Sigmoid colon (tissue), 7 donors: Measurements from ENCODE around the gene ADGRF3. TPM values are rescaled to one million over a fixed set of nuclear protein-coding genes. Genes with fewer than 3 reads are reported as not detected.
"Not testable (repeated sequence)": the region's sequence is repeated elsewhere in the genome, so short reads cannot be mapped to it uniquely, and the experiment has no call there.

ENCODE experiments used
- DNase-seq: peaks from one replicate; pipeline ENCODE4 v3.0.0-alpha.2; 2019
- H3K27ac ChIP-seq, 4 donors: fragments of 200-600 bp; sonication (generic); one replicate each; pipeline ENCODE4 v1.5.1; 2016 to 2019; ENCODE audit warnings: mild to moderate bottlenecking in 1 of 4
- H3K27me3 ChIP-seq, 3 donors: fragments of 200-600 bp; sonication (generic); one replicate each; pipeline ENCODE4 v1.5.1; 2019; ENCODE audit warnings: mild to moderate bottlenecking in 1 of 3
- H3K36me3 ChIP-seq, 4 donors: fragments of 200-600 bp; sonication (generic); one replicate each; pipeline ENCODE4 v1.5.1; 2016 to 2019
- H3K4me1 ChIP-seq, 4 donors: fragments of 200-600 bp; sonication (generic); one replicate each; pipeline ENCODE4 v1.5.1; 2017 to 2019
- H3K4me3 ChIP-seq, 4 donors: fragments of 200-600 bp; sonication (generic); one replicate each; pipeline ENCODE4 v1.5.1; 2017 to 2019; ENCODE audit warnings: mild to moderate bottlenecking in 2 of 4, moderate library complexity in 1 of 4
- H3K9me3 ChIP-seq, 4 donors: fragments of 200-600 bp in 3 of 4; sonication (generic) in 3 of 4; one replicate each; pipeline versions ENCODE4 v1.5.1 to v1.6.1; 2013 to 2019
- CTCF ChIP-seq, 4 experiments: fragments of 450-650 bp in 3 of 4; fragments of 200-600 bp in 1 of 4; IDR thresholded peaks; one replicate each; pipeline ENCODE4 v1.5.1; 2016 to 2019; ENCODE audit warnings: antibody characterized with exemption in 4 of 4, mild to moderate bottlenecking in 3 of 4, moderate library complexity in 2 of 4
- EP300 ChIP-seq, 4 donors: sonication (generic); formaldehyde crosslinking; IDR thresholded peaks; one replicate each; pipeline ENCODE4 v1.6.1; 2017; ENCODE audit warnings: antibody characterized with exemption in 4 of 4
- POLR2A ChIP-seq, 2 donors: fragments of 450-650 bp; IDR thresholded peaks; one replicate each; pipeline ENCODE4 v1.6.1; 2016; ENCODE audit warnings: antibody characterized with exemption in 2 of 2, mild to moderate bottlenecking in 2 of 2, moderate library complexity in 2 of 2
- POLR2AphosphoS5 ChIP-seq, 4 donors: sonication (generic); formaldehyde crosslinking; IDR thresholded peaks; one replicate each; pipeline ENCODE4 v1.6.1; 2017; ENCODE audit warnings: antibody characterized with exemption in 4 of 4
- WGBS, 2 donors: extraction: QIAGEN DNeasy Blood & Tissue Kit; methylation state at CpG; one replicate each; pipeline ENCODE4 v1.1.7; 2013; 5-methylcytosine and 5-hydroxymethylcytosine counted together
- intact Hi-C: fragments of 100-400 bp; cut with DNase I; formaldehyde crosslinking; loops from one replicate; pipeline ENCODE4 v1.15.1; 2023
- polyA plus RNA-seq, 3 donors: library from polyadenylated mRNA; stranded (reverse); fragments of 200-250 nt; gene quantifications; one replicate each; pipeline ENCODE4 v1.2.3, GENCODE V29; 2013
- total RNA-seq, 4 donors: library from RNA; depleted of rRNA; stranded (reverse); fragments of >200 nt; gene quantifications; one replicate each; pipeline ENCODE4 v1.1.0, GENCODE V29; 2016
- donor health status: healthy with polysubstance abuse.
- donor health status: Bipolar disorder and iron deficiency.
- donor health status: healthy.

Gene ADGRF3
- total and polyA plus RNA-seq, 7 donors, result 0.26 to 0.60 (median 0.28) TPM; not detected in 4

GRCh38 chr2:26356771-26357170 lies 10.2 kb upstream of the ADGRF3 start:
- Histone ChIP-seq H3K36me3 (no peaks in the 10 kb centered on the region), H3K4me1 (peaks cover 0 to 11% (median 8%) of the 10 kb centered on the region in 4 donors), H3K27me3 (no peaks in the 10 kb centered on the region), H3K27ac (no peak overlapping the region), H3K4me3 (no peak overlapping the region), H3K9me3 (no peaks in the 10 kb centered on the region)
- DNase-seq, result no peak
- no peak for TF ChIP-seq POLR2AphosphoS5 (IDR thresholded peaks at IDR 0.05)
- TF ChIP-seq CTCF (IDR thresholded peaks at IDR 0.05), result no peak
- no peak for TF ChIP-seq EP300 (IDR thresholded peaks at IDR 0.05)
- no peak for TF ChIP-seq POLR2A (IDR thresholded peaks at IDR 0.05)
- WGBS, 2 donors, result 83 to 85% methylated on average over 2 of the region's 2 CpGs
- intact Hi-C loops, result no loop called here

- Histone ChIP-seq H3K9me3 (no peaks in the 10 kb centered on the region), H3K36me3 (no peaks in the 10 kb centered on the region), H3K4me3 (no peak overlapping the region), H3K4me1 (peaks cover 0 to 11% (median 8%) of the 10 kb centered on the region in 4 donors), H3K27me3 (no peaks in the 10 kb centered on the region), H3K27ac (no peak overlapping the region)
- intact Hi-C loops, result no loop called here
- no peak for DNase-seq
- no peak for TF ChIP-seq CTCF (IDR thresholded peaks at IDR 0.05)
- no peak for TF ChIP-seq POLR2A (IDR thresholded peaks at IDR 0.05)
- TF ChIP-seq POLR2AphosphoS5 (IDR thresholded peaks at IDR 0.05), result no peak
- no peak for TF ChIP-seq EP300 (IDR thresholded peaks at IDR 0.05)
- WGBS, 2 donors, result 93 to 95% methylated on average over 2 of the region's 2 CpGs
Measured at GRCh38 chr2:26356111-26356510, 9.5 kb upstream of the ADGRF3 start.

GRCh38 chr2:26355038-26355995 lies 8.7 kb upstream of the ADGRF3 start:
- no peaks in the 10 kb centered on the region for H3K36me3 ChIP-seq
- H3K27me3 ChIP-seq, result no peaks in the 10 kb centered on the region
- no peak overlapping the region for H3K27ac ChIP-seq
- no peak overlapping the region for H3K4me3 ChIP-seq
- no peak for TF ChIP-seq CTCF (IDR thresholded peaks at IDR 0.05)
- no peaks in the 10 kb centered on the region for H3K9me3 ChIP-seq
- WGBS, 2 donors, result 81 to 85% methylated on average over 9 of the region's 9 CpGs
- intact Hi-C loops, result no loop called here
- peaks cover 0 to 11% (median 8%) of the 10 kb centered on the region in 4 donors for H3K4me1 ChIP-seq
- no peak for DNase-seq

GRCh38 chr2:26354469-26354868 lies 7.9 kb upstream of the ADGRF3 start:
- peaks cover 0 to 11% (median 8%) of the 10 kb centered on the region in 4 donors for H3K4me1 ChIP-seq
- H3K36me3 ChIP-seq, DNase-seq, H3K27me3 ChIP-seq, H3K9me3 ChIP-seq, H3K4me3 ChIP-seq, intact Hi-C loops, H3K27ac ChIP-seq: not testable (repeated sequence)
- WGBS, 2 donors, result 98% methylated on average over 16 of the region's 16 CpGs

GRCh38 chr2:26352892-26353291 lies 6.3 kb upstream of the ADGRF3 start:
- Histone ChIP-seq H3K4me3 (no peak overlapping the region), H3K9me3 (no peaks in the 10 kb centered on the region), H3K27ac (no peak overlapping the region), H3K27me3 (no peaks in the 10 kb centered on the region), H3K4me1 (peaks cover 0 to 17% (median 11%) of the 10 kb centered on the region in 4 donors), H3K36me3 (no peaks in the 10 kb centered on the region)
- 86 to 87% methylated on average over 1 of the region's 1 CpG for WGBS, 2 donors
- intact Hi-C loops, result no loop called here
- TF ChIP-seq POLR2AphosphoS5 (IDR thresholded peaks at IDR 0.05) (no peak), EP300 (IDR thresholded peaks at IDR 0.05) (no peak), POLR2A (IDR thresholded peaks at IDR 0.05) (no peak), CTCF (IDR thresholded peaks at IDR 0.05) (no peak)
- DNase-seq, result no peak
